ENCODE data around the gene CCL16.

The CCL16 gene

GRCh38 chr17:35973333-35974260 is 7.7 kb downstream of the CCL16 start:
- H3K4me3 ChIP-seq (replicated peaks; ENCODE audit: low read depth, low read length), result no peak overlapping the region
- TF ChIP-seq, protein P1, sequence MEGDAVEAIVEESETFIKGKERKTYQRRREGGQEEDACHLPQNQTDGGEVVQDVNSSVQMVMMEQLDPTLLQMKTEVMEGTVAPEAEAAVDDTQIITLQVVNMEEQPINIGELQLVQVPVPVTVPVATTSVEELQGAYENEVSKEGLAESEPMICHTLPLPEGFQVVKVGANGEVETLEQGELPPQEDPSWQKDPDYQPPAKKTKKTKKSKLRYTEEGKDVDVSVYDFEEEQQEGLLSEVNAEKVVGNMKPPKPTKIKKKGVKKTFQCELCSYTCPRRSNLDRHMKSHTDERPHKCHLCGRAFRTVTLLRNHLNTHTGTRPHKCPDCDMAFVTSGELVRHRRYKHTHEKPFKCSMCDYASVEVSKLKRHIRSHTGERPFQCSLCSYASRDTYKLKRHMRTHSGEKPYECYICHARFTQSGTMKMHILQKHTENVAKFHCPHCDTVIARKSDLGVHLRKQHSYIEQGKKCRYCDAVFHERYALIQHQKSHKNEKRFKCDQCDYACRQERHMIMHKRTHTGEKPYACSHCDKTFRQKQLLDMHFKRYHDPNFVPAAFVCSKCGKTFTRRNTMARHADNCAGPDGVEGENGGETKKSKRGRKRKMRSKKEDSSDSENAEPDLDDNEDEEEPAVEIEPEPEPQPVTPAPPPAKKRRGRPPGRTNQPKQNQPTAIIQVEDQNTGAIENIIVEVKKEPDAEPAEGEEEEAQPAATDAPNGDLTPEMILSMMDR (IDR thresholded peaks at IDR 0.05; ENCODE audit: low read length, missing control alignments), result no peak
- peak; percentile 5 for DNase-seq (ENCODE audit: low read depth)

- DNase-seq (ENCODE audit: low read depth), result no peak
- TF ChIP-seq, protein P1 (IDR thresholded peaks at IDR 0.05; ENCODE audit: low read length, missing control alignments), result no peak
- no peak overlapping the region for H3K4me3 ChIP-seq (replicated peaks; ENCODE audit: low read depth, low read length)
Measured at GRCh38 chr17:35972945-35973332, 8.4 kb downstream of the CCL16 start.

DNA sequence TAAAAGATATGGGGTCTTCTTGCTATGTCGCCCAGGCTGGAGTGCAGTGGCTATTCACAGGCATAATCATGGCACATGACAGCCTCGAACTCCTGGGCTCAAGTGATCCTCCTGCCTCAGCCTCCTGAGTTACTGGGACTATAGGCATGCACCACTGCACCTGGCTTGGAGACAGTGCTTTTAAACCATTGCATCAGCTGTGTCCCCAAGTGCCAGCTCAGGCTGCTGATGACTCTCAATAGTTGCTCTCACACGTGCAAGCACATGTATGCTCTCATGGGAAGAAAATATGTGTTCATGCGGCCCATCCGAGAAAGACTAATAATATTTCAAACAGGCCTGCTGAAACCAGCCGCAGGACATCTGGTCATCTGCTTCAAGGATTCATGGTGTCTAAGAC is 8.8 kb downstream of the CCL16 start:
- H3K4me3 ChIP-seq (replicated peaks; ENCODE audit: low read depth, low read length), result no peak overlapping the region
- DNase-seq (ENCODE audit: low read depth), result no peak
- TF ChIP-seq, protein P1 (IDR thresholded peaks at IDR 0.05; ENCODE audit: low read length, missing control alignments), result no peak

GRCh38 chr17:35972066-35972465 is 9.2 kb downstream of the CCL16 start:
- TF ChIP-seq, protein P1 (IDR thresholded peaks at IDR 0.05; ENCODE audit: low read length, missing control alignments), result no peak
- DNase-seq (ENCODE audit: low read depth), result no peak
- no peak overlapping the region for H3K4me3 ChIP-seq (replicated peaks; ENCODE audit: low read depth, low read length)

DNA sequence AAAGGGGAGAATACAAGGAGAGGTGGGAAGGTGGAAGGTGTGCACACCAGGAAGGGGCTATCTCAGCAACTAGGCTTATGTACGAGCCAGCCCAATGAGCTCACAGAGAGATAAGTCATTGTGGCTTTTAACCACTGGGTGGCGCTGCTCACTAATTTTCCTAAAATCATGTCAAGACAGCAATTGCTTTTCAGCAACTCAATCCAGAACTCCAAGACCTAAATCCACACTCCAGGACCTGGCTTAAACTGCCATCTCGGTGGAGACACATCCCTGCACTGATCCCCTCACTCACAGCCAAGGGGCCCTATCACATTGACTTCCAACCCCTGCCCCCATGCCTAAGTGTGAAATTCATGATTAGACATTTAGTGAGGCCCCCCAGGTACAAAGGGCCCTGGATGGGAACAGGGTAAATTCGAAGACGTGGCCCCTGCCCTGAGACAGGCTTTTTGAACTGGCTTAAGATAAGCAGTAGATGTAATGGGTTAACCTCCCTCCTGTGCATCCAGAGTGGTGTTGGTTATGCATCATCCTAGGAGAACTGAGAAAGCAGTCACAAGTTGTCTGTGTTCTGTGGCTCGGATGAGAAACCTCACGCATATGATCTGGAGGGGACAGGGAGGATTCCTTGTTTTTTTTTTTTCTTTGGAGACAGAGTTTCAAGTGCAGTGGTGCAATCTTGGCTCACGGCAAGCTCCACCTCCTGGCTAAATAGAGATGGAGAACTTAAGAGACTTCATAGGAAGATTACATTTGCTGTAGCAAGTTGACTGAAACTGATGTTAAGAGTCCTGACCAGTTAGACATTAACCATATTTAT is 11.5 kb downstream of the CCL16 start:
- peak; percentile 85 for DNase-seq (ENCODE audit: low read depth)
- TF ChIP-seq, protein P1 (IDR thresholded peaks at IDR 0.05; ENCODE audit: low read length, missing control alignments), result peak; percentile 72
- no peak overlapping the region for H3K4me3 ChIP-seq (replicated peaks; ENCODE audit: low read depth, low read length)

GRCh38 chr17:35968520-35969054 is 12.7 kb downstream of the CCL16 start:
- TF ChIP-seq, protein P1 (IDR thresholded peaks at IDR 0.05; ENCODE audit: low read length, missing control alignments), result no peak
- no peak for DNase-seq (ENCODE audit: low read depth)
- no peak overlapping the region for H3K4me3 ChIP-seq (replicated peaks; ENCODE audit: low read depth, low read length)
